HFF-Myc (cell line): Measurements from ENCODE around the gene ALDH16A1.

ENCODE experiments used
- DNase-seq: peaks from one replicate; pipeline ENCODE4 v3.0.0-alpha.2; 2011; ENCODE audit warnings: low read depth; ENCODE audit errors: extremely low read depth
- H3K4me3 ChIP-seq: replicated peaks from 2 replicates; pipeline ENCODE4 v1.5.1; 2011; ENCODE audit warnings: low read depth, mild to moderate bottlenecking, control low read depth, low read length
- TF ChIP-seq, protein P1 (sequence below): IDR thresholded peaks from 2 replicates; pipeline ENCODE4 v1.5.1; 2012; ENCODE audit warnings: mild to moderate bottlenecking, low read depth, low read length, control low read depth; ENCODE audit errors: missing control alignments

Gene ALDH16A1

DNA sequence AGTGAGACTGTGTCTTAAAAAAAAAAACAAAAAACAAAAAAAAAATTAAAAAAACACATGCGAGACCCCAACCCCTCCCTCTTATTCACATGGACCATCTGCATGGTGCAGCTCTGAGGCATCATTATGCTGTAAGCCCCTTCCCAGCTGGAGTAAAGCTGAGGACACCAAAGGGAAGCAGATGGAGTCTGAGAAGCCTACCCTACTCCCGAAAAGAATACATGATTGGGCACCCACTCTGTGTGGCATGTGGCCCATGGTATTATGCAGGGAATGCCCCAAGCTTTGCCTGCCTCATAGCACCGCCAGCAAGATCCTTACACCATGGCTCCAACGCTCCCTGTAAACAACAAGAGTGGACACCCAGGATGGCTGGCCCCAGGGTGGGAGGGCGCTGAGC is 34.5 kb upstream of the ALDH16A1 start:
- H3K4me3 ChIP-seq: no peak overlapping the region
- DNase-seq: no peak
- TF ChIP-seq, protein P1, sequence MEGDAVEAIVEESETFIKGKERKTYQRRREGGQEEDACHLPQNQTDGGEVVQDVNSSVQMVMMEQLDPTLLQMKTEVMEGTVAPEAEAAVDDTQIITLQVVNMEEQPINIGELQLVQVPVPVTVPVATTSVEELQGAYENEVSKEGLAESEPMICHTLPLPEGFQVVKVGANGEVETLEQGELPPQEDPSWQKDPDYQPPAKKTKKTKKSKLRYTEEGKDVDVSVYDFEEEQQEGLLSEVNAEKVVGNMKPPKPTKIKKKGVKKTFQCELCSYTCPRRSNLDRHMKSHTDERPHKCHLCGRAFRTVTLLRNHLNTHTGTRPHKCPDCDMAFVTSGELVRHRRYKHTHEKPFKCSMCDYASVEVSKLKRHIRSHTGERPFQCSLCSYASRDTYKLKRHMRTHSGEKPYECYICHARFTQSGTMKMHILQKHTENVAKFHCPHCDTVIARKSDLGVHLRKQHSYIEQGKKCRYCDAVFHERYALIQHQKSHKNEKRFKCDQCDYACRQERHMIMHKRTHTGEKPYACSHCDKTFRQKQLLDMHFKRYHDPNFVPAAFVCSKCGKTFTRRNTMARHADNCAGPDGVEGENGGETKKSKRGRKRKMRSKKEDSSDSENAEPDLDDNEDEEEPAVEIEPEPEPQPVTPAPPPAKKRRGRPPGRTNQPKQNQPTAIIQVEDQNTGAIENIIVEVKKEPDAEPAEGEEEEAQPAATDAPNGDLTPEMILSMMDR: no peak

DNA sequence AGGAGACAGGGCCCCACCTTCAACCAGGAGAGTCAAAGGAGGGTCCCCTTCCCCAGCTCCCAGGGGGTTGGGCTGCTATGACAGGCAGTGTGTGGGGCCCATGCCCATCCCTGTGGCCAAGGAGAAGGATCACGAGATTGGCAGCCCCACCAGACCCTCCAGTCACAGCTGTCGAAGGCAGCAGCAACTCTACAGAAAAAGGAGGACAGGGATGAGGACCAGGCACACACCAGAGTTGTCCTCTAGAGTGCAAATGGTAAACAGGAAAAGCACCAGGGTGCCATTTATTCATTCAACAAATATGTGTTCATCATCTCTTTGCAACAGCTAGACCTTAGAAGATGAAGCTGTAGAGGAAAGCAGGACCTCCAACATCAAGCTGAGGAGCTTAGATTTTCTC is 33.9 kb upstream of the ALDH16A1 start:
- no peak for DNase-seq
- TF ChIP-seq, protein P1: no peak
- H3K4me3 ChIP-seq: no peak overlapping the region

DNA sequence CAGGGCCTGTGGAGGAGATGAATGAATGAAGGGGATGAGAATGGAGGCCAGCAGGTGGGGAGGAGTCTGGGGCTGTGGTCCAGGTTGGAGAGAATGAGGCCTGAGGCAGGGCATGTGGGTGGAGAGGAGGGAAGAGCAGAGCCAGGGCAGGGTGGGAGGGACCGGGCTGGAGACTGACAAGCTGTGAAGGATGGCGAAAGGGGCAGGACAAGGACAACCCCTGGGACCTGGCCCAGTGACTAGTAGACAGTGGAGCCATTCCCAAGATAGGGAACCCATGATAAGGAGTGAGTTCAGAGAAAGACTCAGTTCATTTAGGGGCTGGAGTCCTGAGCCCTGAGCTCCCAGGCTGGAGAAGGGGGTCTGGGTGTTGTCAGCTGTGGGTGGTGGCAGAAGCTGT is 32.8 kb upstream of the ALDH16A1 start:
- no peak overlapping the region for H3K4me3 ChIP-seq
- DNase-seq: no peak
- TF ChIP-seq, protein P1: no peak

DNA sequence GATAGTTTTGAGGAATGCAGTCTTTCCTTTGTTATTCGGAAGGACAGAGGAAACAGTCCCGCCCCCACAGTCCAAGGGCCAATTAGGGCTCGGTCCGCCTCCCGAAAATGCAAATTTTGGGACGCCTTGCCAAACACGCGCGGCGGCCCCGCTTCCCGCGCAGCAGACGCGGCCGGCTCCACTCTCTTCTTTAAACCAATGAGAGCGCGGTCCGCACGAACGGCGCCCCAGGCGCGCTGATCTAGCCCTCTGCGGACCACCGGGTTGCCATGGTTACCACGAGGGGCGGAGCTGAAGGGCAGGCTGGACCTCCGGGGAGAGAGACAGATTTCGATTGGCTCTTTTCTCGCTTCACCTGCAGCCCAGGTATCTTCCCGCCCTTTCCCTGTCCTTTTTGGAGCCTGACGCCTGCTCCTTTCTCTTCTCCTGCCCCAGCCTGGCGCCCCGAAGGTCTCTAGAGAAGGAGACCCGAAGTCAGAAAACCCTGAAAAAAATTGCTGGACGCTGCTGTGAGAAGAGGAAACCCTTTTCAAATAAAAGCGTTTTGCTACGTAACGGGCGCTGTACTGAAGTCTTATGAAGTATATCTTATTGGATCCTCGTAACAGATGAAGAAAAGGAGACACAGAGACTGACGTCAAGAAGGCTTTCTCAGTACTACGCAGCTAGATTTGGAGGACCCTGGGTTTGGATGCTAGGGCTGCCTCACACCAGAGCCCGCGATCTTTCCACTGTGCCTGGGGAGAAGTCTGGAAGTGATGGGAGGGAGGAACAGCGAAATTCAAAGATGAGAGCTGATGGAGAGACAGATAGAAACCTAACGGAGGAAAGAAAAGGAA is 31.8 kb upstream of the ALDH16A1 start:
- TF ChIP-seq, protein P1: no peak
- no peak overlapping the region for H3K4me3 ChIP-seq
- DNase-seq: no peak

DNA sequence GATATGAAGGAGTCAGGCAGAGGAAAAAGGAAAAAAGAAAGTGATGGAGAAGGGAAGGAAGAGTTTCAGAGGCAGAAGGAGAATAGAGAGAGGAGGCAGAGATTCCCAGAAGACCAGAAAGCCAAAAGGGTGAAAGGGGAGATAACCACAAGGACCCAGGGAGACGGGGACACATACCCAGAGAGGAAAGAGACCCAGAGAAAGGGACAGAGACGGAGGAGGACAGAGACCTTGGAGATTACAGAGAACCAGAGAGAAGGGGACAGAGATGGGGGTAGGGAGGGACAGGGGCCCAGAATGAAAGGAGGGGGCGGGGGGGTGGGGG is 31.2 kb upstream of the ALDH16A1 start:
- no peak overlapping the region for H3K4me3 ChIP-seq
- no peak for DNase-seq
- TF ChIP-seq, protein P1: no peak

DNA sequence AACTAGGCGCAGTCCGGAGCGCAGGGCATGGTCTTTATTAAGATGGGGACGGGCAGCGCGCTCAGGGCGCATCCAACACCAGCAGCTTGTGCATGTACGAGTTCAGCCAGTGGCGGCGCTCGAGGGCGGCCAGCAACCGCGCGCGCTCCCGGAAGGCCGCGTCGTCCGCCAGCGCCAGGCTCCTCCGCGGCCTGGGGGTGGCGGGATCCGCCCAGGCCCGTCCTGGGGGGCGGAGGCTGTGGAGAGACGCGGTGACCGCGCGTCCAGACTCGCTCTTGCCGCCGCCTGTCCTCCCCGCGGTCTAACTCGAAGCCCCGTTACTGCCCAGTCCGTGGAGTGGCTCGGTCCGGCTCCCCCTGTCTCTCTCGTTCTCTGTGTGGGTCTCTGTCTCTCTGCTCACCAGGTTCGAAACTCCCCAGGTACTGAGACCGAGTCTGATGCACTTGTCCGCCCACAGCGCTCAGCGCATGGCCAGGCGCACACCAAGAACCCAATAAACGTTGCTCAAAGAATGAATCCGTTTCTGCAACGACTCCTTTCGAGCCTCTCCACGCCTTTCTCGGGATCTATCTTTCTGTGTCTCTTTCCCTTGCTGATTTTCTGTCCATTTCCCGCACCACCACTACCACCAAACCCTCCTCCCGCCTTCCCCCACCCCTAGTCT is 30.5 kb upstream of the ALDH16A1 start:
- H3K4me3 ChIP-seq: no peak overlapping the region
- no peak for DNase-seq
- TF ChIP-seq, protein P1: peak; percentile 20
